Mucosa of descending colon (tissue), 3 donors: Measurements from ENCODE around the gene FARS2. TPM values are rescaled to one million over a fixed set of nuclear protein-coding genes. Genes with fewer than 3 reads are reported as not detected.

Experiments used
- ATAC-seq: fragments of 200-7000 bp; cut with Tn5 transposase; one replicate; pipeline ENCODE4 v1.9.1; 2020; ENCODE audit warnings: mild to moderate bottlenecking, moderate library complexity
- DNase-seq, 3 donors: peaks; one replicate each; pipeline ENCODE4 v3.0.0-alpha.2; 2020
- H3K36me3 ChIP-seq: fragments of 200-600 bp; one replicate; pipeline ENCODE4 v1.8.0; 2021; ENCODE audit warnings: low read depth, mild to moderate bottlenecking
- H3K4me1 ChIP-seq: fragments of 200-600 bp; one replicate; pipeline ENCODE4 v1.8.0; 2021; ENCODE audit warnings: low read depth, mild to moderate bottlenecking
- H3K4me3 ChIP-seq: fragments of 200-600 bp; one replicate; pipeline ENCODE4 v1.8.0; 2021; ENCODE audit warnings: mild to moderate bottlenecking
- H3K9me3 ChIP-seq: fragments of 200-600 bp; one replicate; pipeline ENCODE4 v1.8.0; 2021; ENCODE audit warnings: mild to moderate bottlenecking
- CTCF ChIP-seq: fragments of 200-600 bp; IDR thresholded peaks from one replicate; pipeline ENCODE4 v1.8.0; 2022; ENCODE audit warnings: antibody characterized with exemption, mild to moderate bottlenecking
- intact Hi-C, 2 donors: fragments of 100-400 bp; cut with DNase I in 1 of 2; cut with micrococcal nuclease in 1 of 2; formaldehyde crosslinking; loops; one replicate each; pipeline versions ENCODE4 v1.11.0 to v1.11.1; 2022; cut with DNase I, micrococcal nuclease
- total RNA-seq, 3 donors: library from RNA; stranded (reverse); fragmentation: NEBNext Ultra II Directional in 2 of 3; extraction: Animal tissue kit (Norgen Biotek cat#: 25700) in 2 of 3; gene quantifications; one replicate each; pipeline versions ENCODE4 v1.2.1 to v1.2.4, GENCODE V29; 2021 to 2023
- donor health status: DM: no; HTN: no; CAD: no; lungs with moderate emphysema.
- donor health status: DM: no; HTN: no; CAD: no.
- donor health status: DM: no; HTN: yes; CAD: no.

The FARS2 gene
- total RNA-seq, 3 donors from 2014 or later, result 15.2 to 21.6 (median 17.2) TPM

GRCh38 chr6:5569491-5569890 lies 308.2 kb downstream of the FARS2 start:
- intact Hi-C loops, result no loop called here
- ATAC-seq (no peak), DNase-seq (no peak)
- no peak for TF ChIP-seq CTCF
- Histone ChIP-seq H3K36me3 (no peaks in the 10 kb centered on the region), H3K9me3 (no peaks in the 10 kb centered on the region), H3K4me1 (no peaks in the 10 kb centered on the region), H3K4me3 (no peak overlapping the region)

GRCh38 chr6:5570641-5571040 lies 309.3 kb downstream of the FARS2 start:
- no peak for DNase-seq
- Histone ChIP-seq H3K4me3 (no peak overlapping the region), H3K4me1 (no peaks in the 10 kb centered on the region), H3K36me3 (no peaks in the 10 kb centered on the region), H3K9me3 (no peaks in the 10 kb centered on the region)
- TF ChIP-seq CTCF, result no peak
- no peak for ATAC-seq
- intact Hi-C loops, result no loop called here

- no peak for ATAC-seq
- H3K4me1 ChIP-seq, result no peaks in the 10 kb centered on the region
- no peaks in the 10 kb centered on the region for H3K9me3 ChIP-seq
- H3K4me3 ChIP-seq, result no peak overlapping the region
- DNase-seq, result no peak
- no peak for TF ChIP-seq CTCF
- intact Hi-C loops, result no loop called here
- H3K36me3 ChIP-seq, result no peaks in the 10 kb centered on the region
These were observed 319.6 kb downstream of the FARS2 start for GRCh38 chr6:5580736-5581581.

- Histone ChIP-seq H3K36me3 (no peaks in the 10 kb centered on the region), H3K4me1 (no peaks in the 10 kb centered on the region), H3K4me3 (no peak overlapping the region), H3K9me3 (no peaks in the 10 kb centered on the region)
- no peak for ATAC-seq
- intact Hi-C loops, result no loop called here
- no peak for DNase-seq
- TF ChIP-seq CTCF, result no peak
These were observed 321.4 kb downstream of the FARS2 start for GRCh38 chr6:5582762-5583161.

GRCh38 chr6:5583528-5583927 lies 322.2 kb downstream of the FARS2 start:
- intact Hi-C loops, result no loop called here
- H3K4me3 ChIP-seq, result no peak overlapping the region
- H3K36me3 ChIP-seq, result no peaks in the 10 kb centered on the region
- no peak for TF ChIP-seq CTCF
- no peaks in the 10 kb centered on the region for H3K4me1 ChIP-seq
- H3K9me3 ChIP-seq, result no peaks in the 10 kb centered on the region
- DNase-seq (no peak), ATAC-seq (no peak)
